Stomach (tissue), 9 donors: ENCODE results near the gene FBXO41. TPM values are rescaled to one million over a fixed set of nuclear protein-coding genes. Genes with fewer than 3 reads are reported as not detected.

ENCODE experiments used
- DNase-seq, 2 donors: peaks; one replicate each; pipeline versions ENCODE4 v3.0.0 to v3.0.0-alpha.2; 2013 to 2019
- H3K27ac ChIP-seq, 5 donors: fragments of 200-600 bp in 4 of 5; sonication (generic) in 4 of 5; one replicate each; pipeline ENCODE4 v1.5.1; 2013 to 2019; ENCODE audit warnings: mild to moderate bottlenecking in 1 of 5, moderate library complexity in 1 of 5
- H3K27me3 ChIP-seq, 3 donors: fragments of 200-600 bp; sonication (generic); one replicate each; pipeline ENCODE4 v1.5.1; 2017 to 2019; ENCODE audit warnings: mixed run types in 1 of 3
- H3K36me3 ChIP-seq, 4 donors: fragments of 200-600 bp; sonication (generic); 1 replicate in 3 of 4; 2 replicates in 1 of 4; pipeline ENCODE4 v1.5.1; 2016 to 2019
- H3K4me1 ChIP-seq, 4 donors: fragments of 200-600 bp; sonication (generic); one replicate each; pipeline ENCODE4 v1.5.1; 2016 to 2019
- H3K4me3 ChIP-seq, 4 donors: fragments of 200-600 bp; sonication (generic) in 3 of 4; one replicate each; pipeline ENCODE4 v1.5.1; 2016 to 2019; ENCODE audit warnings: mild to moderate bottlenecking in 1 of 4
- H3K9me3 ChIP-seq, 4 donors: fragments of 200-600 bp; sonication (generic); one replicate each; pipeline ENCODE4 v1.5.1; 2016 to 2019
- EP300 ChIP-seq: sonication (generic); formaldehyde crosslinking; IDR thresholded peaks from one replicate; pipeline ENCODE4 v1.6.1; 2017; ENCODE audit warnings: antibody characterized with exemption
- POLR2A ChIP-seq, 4 donors: fragments of 450-650 bp; IDR thresholded peaks; one replicate each; pipeline ENCODE4 v1.6.1; 2016; ENCODE audit warnings: antibody characterized with exemption in 4 of 4, control low read depth in 2 of 4, mild to moderate bottlenecking in 1 of 4, moderate library complexity in 1 of 4
- POLR2AphosphoS5 ChIP-seq, 3 donors: sonication (generic); formaldehyde crosslinking; IDR thresholded peaks; one replicate each; pipeline ENCODE4 v1.6.1; 2016; ENCODE audit warnings: antibody characterized with exemption in 3 of 3
- whole genome bisulfite sequencing, 5 donors: extraction: QIAGEN DNeasy Blood & Tissue Kit in 3 of 5; methylation state at CpG; one replicate each; pipeline versions ENCODE4 v1.1.5 to v1.1.7; 2013 to 2018; 5-methylcytosine and 5-hydroxymethylcytosine counted together
- intact Hi-C: fragments of 100-400 bp; cut with DNase I; formaldehyde crosslinking; loops from one replicate; pipeline ENCODE4 v1.15.1; 2023; ENCODE audit warnings: low total_unique reads
- polyA plus RNA-seq, 3 donors: library from polyadenylated mRNA; stranded (reverse); fragments of 200-250 nt; gene quantifications; one replicate each; pipeline ENCODE4 v1.2.3, GENCODE V29; 2013
- total RNA-seq, 5 donors: library from RNA; depleted of rRNA; stranded (reverse); fragments of >200 nt; gene quantifications; one replicate each; pipeline versions ENCODE4 v1.1.0 to v1.2.3, GENCODE V29; 2014 to 2016
- TF ChIP-seq, protein P1 (sequence below), 7 experiments: fragments of 450-650 bp in 4 of 7; fragments of 200-600 bp in 3 of 7; sonication (generic) in 3 of 7; IDR thresholded peaks; one replicate each; pipeline ENCODE4 v1.5.1; 2016 to 2019; ENCODE audit warnings: antibody characterized with exemption in 7 of 7, control low read depth in 2 of 7, mild to moderate bottlenecking in 1 of 7
- donor health status: healthy with polysubstance abuse.
- donor health status: Bipolar disorder and iron deficiency.
- donor health status: healthy.

FBXO41 gene
- total and polyA plus RNA-seq, 8 donors = 0.55 to 16.8 (median 2.6) TPM

DNA sequence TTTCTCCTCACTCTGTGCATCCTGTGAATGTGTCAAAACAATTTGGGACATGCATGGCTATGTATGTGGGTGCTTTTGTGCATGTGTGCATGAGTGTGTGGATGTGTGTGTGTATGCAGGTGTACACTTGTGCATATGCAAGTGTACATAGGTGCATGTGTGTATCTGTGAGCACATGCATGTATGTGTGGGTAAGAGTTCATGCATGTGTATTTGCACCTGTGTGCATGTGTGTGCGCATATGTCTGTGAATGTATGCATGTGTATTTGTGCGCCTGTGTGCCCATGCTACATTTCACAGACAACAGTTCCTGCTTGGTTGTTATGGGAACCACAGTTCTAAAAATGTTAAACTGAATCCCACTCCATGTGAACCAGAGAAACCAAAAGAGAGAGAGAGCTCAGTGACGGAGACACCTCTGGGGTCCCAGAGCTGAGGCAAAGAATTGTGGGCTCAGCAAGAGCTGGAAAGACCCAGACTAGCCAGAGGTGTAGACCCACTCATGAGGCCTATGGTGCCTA, 1.9 kb upstream of the FBXO41 start:
- TF ChIP-seq, protein P1, sequence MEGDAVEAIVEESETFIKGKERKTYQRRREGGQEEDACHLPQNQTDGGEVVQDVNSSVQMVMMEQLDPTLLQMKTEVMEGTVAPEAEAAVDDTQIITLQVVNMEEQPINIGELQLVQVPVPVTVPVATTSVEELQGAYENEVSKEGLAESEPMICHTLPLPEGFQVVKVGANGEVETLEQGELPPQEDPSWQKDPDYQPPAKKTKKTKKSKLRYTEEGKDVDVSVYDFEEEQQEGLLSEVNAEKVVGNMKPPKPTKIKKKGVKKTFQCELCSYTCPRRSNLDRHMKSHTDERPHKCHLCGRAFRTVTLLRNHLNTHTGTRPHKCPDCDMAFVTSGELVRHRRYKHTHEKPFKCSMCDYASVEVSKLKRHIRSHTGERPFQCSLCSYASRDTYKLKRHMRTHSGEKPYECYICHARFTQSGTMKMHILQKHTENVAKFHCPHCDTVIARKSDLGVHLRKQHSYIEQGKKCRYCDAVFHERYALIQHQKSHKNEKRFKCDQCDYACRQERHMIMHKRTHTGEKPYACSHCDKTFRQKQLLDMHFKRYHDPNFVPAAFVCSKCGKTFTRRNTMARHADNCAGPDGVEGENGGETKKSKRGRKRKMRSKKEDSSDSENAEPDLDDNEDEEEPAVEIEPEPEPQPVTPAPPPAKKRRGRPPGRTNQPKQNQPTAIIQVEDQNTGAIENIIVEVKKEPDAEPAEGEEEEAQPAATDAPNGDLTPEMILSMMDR (IDR thresholded peaks at IDR 0.05) = no peak
- TF ChIP-seq POLR2AphosphoS5 (IDR thresholded peaks at IDR 0.05) = no peak
- TF ChIP-seq POLR2A (IDR thresholded peaks at IDR 0.05) = no peak
- H3K36me3 ChIP-seq = no peaks in the 10 kb centered on the region
- H3K27ac ChIP-seq = no peak overlapping the region
- no peak overlapping the region for H3K4me3 ChIP-seq
- 83 to 94% (median 90%) methylated on average over 3 of the region's 3 CpGs for WGBS, 5 donors
- H3K4me1 ChIP-seq = peaks cover 17 to 27% (median 26%) of the 10 kb centered on the region in 4 donors
- intact Hi-C loops = no loop called here
- no peaks in the 10 kb centered on the region for H3K9me3 ChIP-seq
- no peak for DNase-seq
- H3K27me3 ChIP-seq = peaks cover 0 to 78% (median 19%) of the 10 kb centered on the region in 3 donors

DNA sequence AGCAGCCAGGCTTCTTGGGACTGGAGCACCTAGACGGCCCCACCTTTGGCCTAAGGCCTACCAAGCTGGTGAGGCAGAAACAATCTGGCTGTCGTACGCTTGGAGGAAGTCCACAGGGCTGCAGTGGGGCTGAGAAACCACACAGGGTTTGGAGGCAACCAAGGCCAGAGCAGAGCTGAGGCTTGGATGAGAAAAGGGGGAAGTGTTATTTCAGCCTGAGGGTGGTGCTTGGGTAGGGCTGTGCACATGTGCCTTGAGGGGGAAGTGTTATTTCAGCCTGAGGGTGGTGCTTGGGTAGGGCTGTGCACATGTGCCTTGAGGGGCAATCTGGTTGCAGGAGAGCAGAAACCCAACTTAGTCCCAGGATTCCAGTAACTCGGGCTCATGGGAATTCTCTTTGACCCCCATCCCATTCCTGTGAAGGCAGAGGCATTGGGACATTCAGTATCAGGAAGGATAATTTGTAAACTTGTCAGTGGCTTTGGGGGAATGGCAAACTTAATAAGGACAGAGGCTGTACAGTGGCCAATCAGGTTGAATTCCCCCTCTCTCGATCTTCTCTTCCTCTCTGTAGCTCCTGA, 971 bp upstream of the FBXO41 start:
- TF ChIP-seq EP300 = no peak
- TF ChIP-seq POLR2A (IDR thresholded peaks at IDR 0.05) = no peak
- no peak for TF ChIP-seq POLR2AphosphoS5 (IDR thresholded peaks at IDR 0.05)
- TF ChIP-seq, protein P1 (IDR thresholded peaks at IDR 0.05) = no peak
- DNase-seq = peak in 1 of 2 donors; percentile 45
- Histone ChIP-seq H3K9me3 (no peaks in the 10 kb centered on the region), H3K36me3 (no peaks in the 10 kb centered on the region), H3K4me3 (peak overlapping the region; percentile 63 to 92 (median 81)), H3K4me1 (peaks cover 14 to 25% (median 23%) of the 10 kb centered on the region in 4 donors), H3K27me3 (peaks cover 0 to 68% (median 10%) of the 10 kb centered on the region in 3 donors), H3K27ac (peak overlapping the region in 1 of 5 donors; percentile 50)
- 38 to 50% (median 48%) methylated on average over 5 of the region's 5 CpGs for WGBS, 5 donors
- intact Hi-C loops = no loop called here

DNA sequence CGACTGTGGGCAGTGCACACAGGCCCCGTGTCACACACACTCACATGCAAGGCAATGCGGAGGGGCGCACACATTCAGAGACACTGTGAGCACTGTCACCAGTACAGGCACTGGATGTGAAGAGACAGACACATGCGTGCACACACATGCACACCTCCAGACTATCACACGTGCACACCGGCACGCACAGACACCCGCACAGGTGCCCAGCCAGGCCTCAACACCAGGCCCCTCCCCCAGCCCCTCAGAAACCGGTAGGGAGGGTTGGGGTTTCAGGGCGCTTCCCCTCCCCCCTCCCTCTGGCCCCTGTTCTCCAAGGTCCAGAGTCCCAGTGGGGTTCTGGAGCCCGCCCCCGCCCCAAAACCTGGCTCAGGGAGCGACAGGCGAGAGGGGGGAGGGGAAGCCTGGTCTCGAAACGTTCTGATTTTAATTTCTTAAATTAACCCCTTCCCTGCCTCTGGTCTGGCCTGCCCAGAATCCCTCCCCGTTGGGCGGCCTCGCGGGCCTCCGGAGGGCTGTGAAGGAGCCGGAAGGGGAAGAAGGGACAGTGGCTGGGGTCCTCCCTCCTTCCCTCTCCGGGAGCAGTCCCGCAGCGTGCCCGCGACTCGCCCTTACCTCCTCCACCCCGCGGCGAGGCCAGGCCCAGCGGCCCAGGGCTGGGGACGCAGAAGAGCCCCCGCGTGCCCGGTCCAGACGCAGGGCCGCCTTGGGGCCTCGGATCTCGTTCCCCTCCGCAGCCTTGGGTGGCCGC, 558 bp downstream of the FBXO41 start:
- H3K27ac ChIP-seq = peak overlapping the region in 4 of 5 donors; percentile 22 to 50 (median 29)
- H3K36me3 ChIP-seq = no peaks in the 10 kb centered on the region
- peak overlapping the region; percentile 63 to 92 (median 81) for H3K4me3 ChIP-seq
- intact Hi-C loops = no loop called here
- DNase-seq = peak in 1 of 2 donors; percentile 32
- H3K27me3 ChIP-seq = peaks cover 0 to 53% (median 9%) of the 10 kb centered on the region in 3 donors
- H3K9me3 ChIP-seq = no peaks in the 10 kb centered on the region
- H3K4me1 ChIP-seq = peaks cover 14 to 25% (median 23%) of the 10 kb centered on the region in 4 donors
- TF ChIP-seq EP300 (no peak), POLR2AphosphoS5 (IDR thresholded peaks at IDR 0.05) (no peak), POLR2A (IDR thresholded peaks at IDR 0.05) (no peak)
- TF ChIP-seq, protein P1 (IDR thresholded peaks at IDR 0.05) = no peak
- WGBS, 5 donors = 3 to 6% (median 4%) methylated on average over 12 to 43 of the region's 43 CpGs

GRCh38 chr2:73282924-73283544, 1.2 kb downstream of the FBXO41 start:
- WGBS, 5 donors = 46 to 59% (median 48%) methylated on average over 5 of the region's 5 CpGs
- Histone ChIP-seq H3K9me3 (no peaks in the 10 kb centered on the region), H3K4me1 (peaks cover 14 to 25% (median 23%) of the 10 kb centered on the region in 4 donors), H3K27ac (no peak overlapping the region), H3K4me3 (peak overlapping the region in 3 of 4 donors; percentile 76 to 92 (median 86)), H3K36me3 (no peaks in the 10 kb centered on the region), H3K27me3 (peaks cover 0 to 46% (median 9%) of the 10 kb centered on the region in 3 donors)
- intact Hi-C loops = no loop called here
- no peak for DNase-seq
- TF ChIP-seq, protein P1 (IDR thresholded peaks at IDR 0.05) = no peak
- TF ChIP-seq POLR2AphosphoS5 (IDR thresholded peaks at IDR 0.05) = no peak
- no peak for TF ChIP-seq POLR2A (IDR thresholded peaks at IDR 0.05)
- TF ChIP-seq EP300 = no peak
